Stimulated activated CD8-positive, alpha-beta memory T cell treated with anti-CD3 and anti-CD28 coated beads, Interleukin-12 subunit alpha, Interleukin-12 subunit beta, amount 100 ng/mL, for 24 hours (primary cell): ENCODE measurements around the gene UTS2.

Experiments used
- DNase-seq: peaks from one replicate; pipeline ENCODE4 v3.0.0-alpha.2; 2020; ENCODE audit errors: extremely low read depth

UTS2 gene

DNA sequence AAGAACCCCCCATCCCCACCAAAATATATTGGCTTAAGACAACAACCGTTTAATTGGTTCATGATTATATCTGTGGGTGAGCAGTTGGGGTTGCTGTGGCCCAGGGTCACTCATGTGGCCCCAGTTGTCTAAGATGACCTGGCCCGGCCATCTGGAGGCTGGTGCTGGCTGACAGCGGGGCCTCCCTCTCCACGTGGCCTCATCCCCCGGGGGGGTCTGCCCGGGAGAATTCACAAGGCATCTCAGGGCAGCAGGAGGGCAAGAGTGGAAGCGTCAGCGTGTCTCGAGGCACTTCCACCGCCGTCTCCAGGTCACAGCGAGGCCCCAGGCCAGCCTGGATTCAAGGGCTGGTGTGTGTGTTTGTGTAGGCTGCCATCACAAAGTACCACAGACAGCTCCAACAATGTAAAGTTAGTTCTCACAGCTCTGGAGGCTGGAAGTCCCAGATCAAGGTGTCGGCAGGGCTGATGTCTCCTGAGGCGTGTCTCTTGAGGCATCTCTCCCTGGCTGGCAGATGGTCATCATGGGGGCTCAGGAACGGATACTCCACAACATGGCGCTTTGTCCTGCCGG, 11.0 kb upstream of the UTS2 start:
- DNase-seq: no peak

GRCh38 chr1:7862211-7863060, 9.6 kb upstream of the UTS2 start:
- no peak for DNase-seq

- no peak for DNase-seq
Measured at GRCh38 chr1:7861452-7861851, 8.6 kb upstream of the UTS2 start.

DNA sequence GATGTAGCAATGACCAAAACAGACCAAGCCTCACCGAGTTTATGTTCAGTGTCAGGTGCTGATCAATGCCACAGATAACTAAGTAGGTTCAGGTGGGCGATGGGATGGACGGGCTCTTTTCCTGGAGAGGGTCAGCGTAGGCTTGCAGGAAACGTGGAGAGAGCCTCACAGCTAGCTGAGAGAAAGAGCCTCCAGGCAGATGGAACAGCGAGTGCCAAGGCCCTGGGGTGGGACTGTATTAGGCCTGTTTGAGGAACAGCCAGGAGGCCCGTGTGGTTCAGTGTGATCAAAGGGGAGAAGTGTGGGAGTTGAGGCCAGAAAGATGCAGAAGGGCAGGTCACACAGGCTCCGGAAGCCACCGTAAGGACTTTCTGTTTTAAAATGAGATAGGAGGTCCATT, 7.3 kb upstream of the UTS2 start:
- no peak for DNase-seq

DNA sequence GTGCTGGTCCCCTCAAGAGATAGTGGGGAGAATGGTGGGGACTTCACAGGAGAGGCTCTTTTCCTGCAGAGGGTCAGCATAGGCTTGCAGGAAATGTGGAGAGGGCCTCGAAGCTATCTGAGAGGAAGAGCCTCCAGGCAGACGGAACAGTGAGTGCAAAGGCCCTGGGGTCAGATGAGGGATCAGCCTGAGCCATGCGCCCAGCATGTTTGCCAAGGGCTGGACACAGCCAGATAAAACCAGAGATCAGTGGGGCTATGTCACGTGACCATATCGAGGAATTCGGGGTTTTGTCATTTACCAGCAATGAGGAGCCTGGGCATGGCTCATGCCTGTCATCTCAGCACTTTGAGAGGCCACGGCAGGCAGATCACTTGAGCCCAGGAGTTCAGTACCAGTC, 6.5 kb upstream of the UTS2 start:
- no peak for DNase-seq

GRCh38 chr1:7857985-7858384, 5.1 kb upstream of the UTS2 start:
- DNase-seq: no peak

DNA sequence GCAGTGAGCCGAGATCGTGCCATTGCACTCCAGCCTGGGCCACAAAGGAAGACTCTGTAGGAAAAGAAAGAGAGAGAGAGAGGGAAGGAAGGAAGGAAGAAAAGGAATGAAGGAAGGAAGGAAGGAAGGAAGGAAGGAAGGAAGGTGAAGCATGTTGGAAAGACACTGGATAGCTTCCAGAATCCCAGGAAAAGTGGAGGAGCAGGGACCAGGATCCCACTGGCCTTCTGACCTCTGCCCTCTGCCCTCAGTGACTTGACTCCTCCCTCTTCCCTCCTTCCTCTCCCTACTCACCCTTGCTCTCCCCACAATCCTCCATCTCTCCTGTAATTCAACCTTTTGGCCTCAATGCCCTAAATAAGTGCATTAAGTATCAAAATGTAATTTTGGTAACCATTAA, 4.1 kb upstream of the UTS2 start:
- DNase-seq: no peak

DNA sequence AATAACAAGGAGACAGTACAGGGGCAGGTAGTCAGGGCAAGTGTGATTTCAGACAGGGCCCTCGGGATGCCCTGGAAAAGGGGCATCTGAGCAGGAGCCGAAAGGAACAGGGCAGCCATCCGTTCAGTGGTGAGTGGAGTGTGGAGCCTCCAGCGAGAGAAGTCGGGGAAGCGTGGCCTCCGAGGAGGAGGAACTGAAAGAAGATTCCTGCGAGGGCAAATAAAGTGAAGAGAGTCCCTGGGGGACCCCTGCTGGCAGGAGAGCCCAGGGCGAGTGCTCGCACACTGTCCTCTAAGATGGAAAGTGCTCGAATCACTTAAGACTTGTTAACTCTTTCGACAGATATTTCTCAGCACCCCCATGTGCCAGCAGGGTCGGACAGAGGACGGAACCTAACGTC, 3.5 kb upstream of the UTS2 start:
- DNase-seq: no peak

- DNase-seq: no peak
Measured at GRCh38 chr1:7853684-7854026, 790 bp upstream of the UTS2 start.

- DNase-seq: no peak
Measured at GRCh38 chr1:7850786-7851185, 2.1 kb downstream of the UTS2 start.

GRCh38 chr1:7847599-7847998, 5.3 kb downstream of the UTS2 start:
- no peak for DNase-seq

GRCh38 chr1:7846656-7847055, 6.2 kb downstream of the UTS2 start:
- no peak for DNase-seq

DNA sequence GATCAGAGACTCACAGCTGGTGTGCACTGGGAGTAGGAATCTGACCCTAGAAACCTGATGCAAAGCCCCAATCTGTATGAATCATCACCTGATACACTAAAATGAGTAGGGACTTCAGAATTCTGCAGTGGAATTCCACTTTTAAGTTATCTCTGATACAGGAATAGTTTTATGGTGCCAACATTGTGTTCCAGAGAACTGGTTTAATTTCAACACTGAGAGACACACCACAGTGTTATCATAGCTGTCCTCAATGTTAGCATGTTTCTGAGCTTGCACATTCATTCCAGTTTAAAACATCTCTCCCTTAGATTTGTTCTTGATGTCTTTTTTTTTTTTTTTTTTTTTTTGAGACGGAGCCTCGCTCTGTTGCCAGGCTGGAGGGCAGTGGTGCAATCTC, 7.1 kb downstream of the UTS2 start:
- no peak for DNase-seq

- DNase-seq: no peak
Measured at GRCh38 chr1:7842517-7842916, 10.3 kb downstream of the UTS2 start.

GRCh38 chr1:7839526-7839925, 13.3 kb downstream of the UTS2 start:
- DNase-seq: no peak

DNA sequence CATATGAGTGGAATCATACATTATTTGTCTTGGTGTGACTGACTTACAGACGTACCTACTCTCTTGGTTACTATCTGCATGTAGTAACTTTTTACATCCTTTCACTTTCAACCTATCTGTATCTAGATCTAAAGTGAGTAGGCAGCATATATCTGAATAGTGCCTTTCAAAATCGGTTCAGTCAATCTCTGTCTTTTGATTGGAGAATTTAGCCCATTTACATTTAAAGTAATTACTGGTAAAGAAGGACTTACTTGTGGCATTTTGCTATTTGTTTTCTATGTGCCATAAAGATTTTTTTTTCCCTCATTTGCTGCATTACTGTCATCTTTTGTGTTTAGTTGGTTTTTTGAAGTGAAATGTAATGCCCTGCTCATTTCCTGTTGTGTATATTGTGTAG, 14.2 kb downstream of the UTS2 start:
- DNase-seq: no peak

DNA sequence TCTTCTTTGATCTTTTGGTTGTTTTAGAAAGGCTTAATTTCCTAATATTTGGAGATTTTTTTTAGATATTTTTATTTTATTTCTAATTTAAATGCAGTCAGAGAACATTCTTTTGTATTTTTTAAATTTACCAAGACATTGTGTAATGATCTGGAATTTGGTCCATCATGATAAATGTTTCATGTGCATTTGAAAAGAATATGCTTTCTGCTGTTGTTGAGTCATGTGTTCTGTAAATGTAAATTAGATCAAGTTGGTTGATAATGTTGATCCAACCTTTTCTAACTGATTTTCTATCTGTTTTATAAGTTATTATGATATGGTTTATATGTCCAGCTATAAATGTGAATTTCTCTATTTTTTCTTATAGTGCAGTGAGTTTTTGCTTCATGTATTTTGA, 19.8 kb downstream of the UTS2 start:
- no peak for DNase-seq

DNA sequence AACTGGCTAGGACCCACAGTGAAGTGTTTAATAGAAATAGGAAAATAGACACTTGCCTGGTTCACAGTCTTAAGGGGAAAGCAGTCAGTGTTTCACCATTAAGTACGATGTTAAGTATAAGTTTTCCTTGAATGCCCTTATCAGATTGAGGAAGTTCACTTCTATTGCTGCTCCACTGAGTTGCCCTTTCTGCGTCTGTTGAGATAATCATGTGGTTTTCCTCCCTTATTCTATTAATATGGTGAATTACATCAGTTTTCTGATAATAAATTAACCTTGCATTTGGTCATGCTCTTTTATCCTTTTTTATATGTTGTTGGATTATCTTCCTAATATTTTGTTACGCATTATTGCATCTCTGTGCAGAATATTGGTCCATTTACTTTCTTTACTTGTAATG, 21.4 kb downstream of the UTS2 start:
- no peak for DNase-seq

DNA sequence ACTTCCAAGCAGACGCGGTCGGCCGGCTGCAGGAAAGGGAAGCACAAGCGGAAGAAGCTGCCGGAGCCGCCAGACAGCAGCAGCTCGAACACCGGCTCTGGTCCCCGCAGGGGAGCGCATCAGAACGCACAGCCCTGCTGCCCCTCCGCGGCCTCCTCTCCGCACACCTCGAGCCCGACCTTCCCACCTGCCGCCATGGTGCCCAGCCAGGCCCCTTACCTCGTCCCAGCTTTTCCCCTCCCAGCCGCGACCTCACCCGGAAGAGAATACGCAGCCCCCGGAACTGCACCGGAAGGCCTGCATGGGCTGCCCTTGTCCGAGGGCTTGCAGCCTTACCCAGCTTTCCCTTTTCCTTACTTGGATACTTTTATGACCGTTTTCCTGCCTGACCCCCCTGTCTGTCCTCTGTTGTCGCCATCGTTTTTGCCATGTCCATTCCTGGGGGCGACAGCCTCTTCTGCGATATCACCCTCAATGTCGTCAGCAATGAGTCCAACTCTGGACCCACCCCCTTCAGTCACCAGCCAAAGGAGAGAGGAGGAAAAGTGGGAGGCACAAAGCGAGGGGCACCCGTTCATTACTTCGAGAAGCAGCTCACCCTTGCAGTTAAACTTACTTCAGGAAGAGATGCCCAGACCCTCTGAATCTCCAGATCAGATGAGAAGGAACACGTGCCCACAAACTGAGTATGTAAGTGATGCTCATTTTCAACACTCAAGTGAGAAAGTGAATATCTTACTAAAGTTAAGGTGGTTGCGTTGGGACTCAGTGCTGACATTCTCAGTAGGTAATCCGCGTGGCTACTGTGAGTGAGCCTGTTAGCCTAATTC, 25.5 kb downstream of the UTS2 start:
- peak; percentile 1 for DNase-seq

DNA sequence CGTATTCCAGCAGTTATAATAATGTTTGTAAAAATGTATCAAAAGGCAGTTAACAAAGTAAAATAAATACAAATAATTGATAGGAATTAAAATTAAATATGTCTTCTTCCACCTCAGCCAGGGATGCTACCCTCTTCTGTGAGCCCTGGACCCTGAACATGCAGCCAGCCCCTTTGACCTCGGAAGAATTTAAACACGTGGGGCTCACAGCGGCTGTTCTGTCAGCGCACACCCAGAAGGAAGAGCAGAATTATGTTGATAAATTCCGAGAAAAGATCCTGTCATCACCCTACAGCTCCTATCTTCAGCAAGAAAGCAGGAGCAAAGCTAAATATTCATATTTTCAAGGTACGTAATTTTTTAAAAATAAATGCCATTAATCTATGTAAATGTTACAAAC, 26.5 kb downstream of the UTS2 start:
- no peak for DNase-seq

DNA sequence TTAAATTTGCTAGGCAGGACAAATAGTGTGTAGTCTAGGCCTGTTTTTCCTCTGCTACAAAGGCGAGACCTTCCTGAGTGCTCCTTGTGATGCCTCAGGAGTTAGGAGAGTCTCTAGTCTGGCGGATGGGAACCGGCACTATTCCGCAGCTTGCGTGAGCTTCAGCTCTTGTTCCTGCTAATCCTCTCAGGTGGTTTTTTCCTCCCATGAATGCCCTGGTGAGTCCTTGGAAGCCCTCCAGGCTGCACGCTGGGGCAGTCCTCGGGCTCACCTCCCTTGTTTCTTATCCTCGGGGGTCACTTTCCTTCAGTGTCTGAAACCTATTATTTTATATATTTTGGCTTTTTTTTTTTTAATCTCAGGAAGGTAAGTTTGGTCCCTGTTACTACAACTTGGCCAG, 28.2 kb downstream of the UTS2 start:
- DNase-seq: no peak

DNA sequence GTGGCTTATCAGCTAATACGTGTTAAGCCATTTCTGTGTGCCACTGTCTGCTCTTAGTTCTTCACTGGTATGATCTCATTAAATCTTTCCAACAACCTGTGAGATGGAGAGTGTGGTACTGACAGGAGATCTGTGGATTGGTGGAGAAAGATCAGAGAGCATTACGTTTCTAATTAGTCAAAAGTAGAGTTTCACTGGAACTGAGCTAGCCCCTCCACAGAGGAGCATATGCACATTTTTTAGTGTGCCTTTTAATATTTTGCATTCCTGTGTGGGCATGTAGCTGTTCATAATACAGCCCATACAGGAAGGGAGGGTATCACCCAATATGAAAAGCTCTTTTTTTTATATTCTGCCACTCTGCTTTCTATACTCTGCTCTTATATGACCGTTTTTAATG, 31.6 kb downstream of the UTS2 start:
- no peak for DNase-seq
